Osteoblast (primary cell): ENCODE measurements around the gene CIAPIN1. TPM values are rescaled to one million over a fixed set of nuclear protein-coding genes. Genes with fewer than 3 reads are reported as not detected.

ENCODE experiments used
- DNase-seq: peaks from one replicate; pipeline ENCODE4 v3.0.0; 2011; ENCODE audit warnings: low spot score, mixed read lengths; ENCODE audit not compliant: insufficient read length; ENCODE audit errors: missing footprints
- H2AFZ ChIP-seq: 2 replicates; pipeline ENCODE4 v1.6.0; 2011; ENCODE audit warnings: mild to moderate bottlenecking, low read length
- H3K27ac ChIP-seq: 2 replicates; pipeline ENCODE4 v1.5.1; 2011; ENCODE audit warnings: mild to moderate bottlenecking, low read depth, low read length, moderate library complexity
- H3K27me3 ChIP-seq: 2 replicates; pipeline ENCODE4 v1.6.0; 2012; ENCODE audit warnings: mild to moderate bottlenecking, control low read depth, inconsistent platforms, low read length, moderate library complexity; ENCODE audit not compliant: insufficient read depth
- H3K36me3 ChIP-seq: 2 replicates; pipeline ENCODE4 v1.5.1; 2011; ENCODE audit warnings: mild to moderate bottlenecking, low read length, control low read depth, moderate library complexity; ENCODE audit not compliant: insufficient read depth
- H3K4me1 ChIP-seq: 2 replicates; pipeline ENCODE4 v1.5.1; 2011; ENCODE audit warnings: mild to moderate bottlenecking, low read length, control low read depth, moderate library complexity; ENCODE audit not compliant: insufficient read depth
- H3K4me2 ChIP-seq: 2 replicates; pipeline ENCODE4 v1.6.0; 2011; ENCODE audit warnings: mild to moderate bottlenecking, low read length; ENCODE audit not compliant: insufficient read depth
- H3K4me3 ChIP-seq: fragments of 200-600 bp; sonication (generic); 3 replicates; pipeline ENCODE4 v1.5.1; 2012; ENCODE audit warnings: mild to moderate bottlenecking, low read length, inconsistent platforms; ENCODE audit not compliant: insufficient read depth
- H3K79me2 ChIP-seq: 2 replicates; pipeline ENCODE4 v1.6.0; 2012; ENCODE audit warnings: mild to moderate bottlenecking, low read length, control low read depth, inconsistent platforms; ENCODE audit not compliant: insufficient read depth
- H3K9me3 ChIP-seq: 2 replicates; pipeline ENCODE4 v1.5.1; 2011; ENCODE audit warnings: low read depth, low read length, control low read depth
- H4K20me1 ChIP-seq: 2 replicates; pipeline ENCODE4 v1.6.0; 2012; ENCODE audit warnings: mild to moderate bottlenecking, low read length, control low read depth; ENCODE audit not compliant: insufficient read depth
- total RNA-seq: library from RNA; depleted of rRNA; stranded (reverse); fragments of >200 nt; gene quantifications from 2 replicates; pipeline ENCODE4 v1.2.3, GENCODE V29; 2012
- TF ChIP-seq, protein P1 (sequence below): IDR thresholded peaks from 2 replicates; pipeline ENCODE4 v1.5.1; 2011; ENCODE audit warnings: mild to moderate bottlenecking, low read depth, low read length, moderate library complexity; ENCODE audit errors: extremely low read depth

The CIAPIN1 gene
- total RNA-seq, 1 donor, result 39.8 TPM

DNA sequence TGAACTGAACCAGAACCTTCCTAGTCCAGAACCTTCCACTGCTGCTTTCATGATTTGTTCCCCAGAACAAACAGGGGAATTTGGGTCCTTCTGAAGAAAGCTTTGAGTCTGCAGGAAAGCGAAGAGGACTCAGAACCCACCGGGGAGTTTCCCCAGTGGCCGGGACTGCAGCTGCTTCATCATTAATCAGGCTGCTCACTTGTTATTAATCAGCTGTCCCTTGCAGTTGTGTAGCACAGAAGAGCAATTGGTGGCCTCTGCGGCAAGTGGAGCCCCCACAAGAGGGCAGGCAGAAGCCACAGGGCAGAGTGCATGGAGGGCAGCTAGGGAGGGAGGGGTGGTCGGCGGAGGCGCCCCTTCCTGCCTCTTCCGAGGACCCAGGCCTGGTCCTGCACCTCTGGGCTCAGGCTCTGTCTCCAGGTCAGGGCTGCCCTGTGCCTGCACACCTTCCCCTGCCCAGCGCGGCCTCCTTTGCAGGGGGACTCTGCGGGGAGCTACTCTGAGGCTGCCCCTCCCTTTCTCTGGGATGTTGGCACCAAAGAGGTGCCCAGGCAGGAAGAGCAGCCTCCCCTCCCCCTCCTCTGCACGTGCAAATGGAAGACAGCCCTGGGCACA lies 35.7 kb downstream of the CIAPIN1 start:
- TF ChIP-seq, protein P1, sequence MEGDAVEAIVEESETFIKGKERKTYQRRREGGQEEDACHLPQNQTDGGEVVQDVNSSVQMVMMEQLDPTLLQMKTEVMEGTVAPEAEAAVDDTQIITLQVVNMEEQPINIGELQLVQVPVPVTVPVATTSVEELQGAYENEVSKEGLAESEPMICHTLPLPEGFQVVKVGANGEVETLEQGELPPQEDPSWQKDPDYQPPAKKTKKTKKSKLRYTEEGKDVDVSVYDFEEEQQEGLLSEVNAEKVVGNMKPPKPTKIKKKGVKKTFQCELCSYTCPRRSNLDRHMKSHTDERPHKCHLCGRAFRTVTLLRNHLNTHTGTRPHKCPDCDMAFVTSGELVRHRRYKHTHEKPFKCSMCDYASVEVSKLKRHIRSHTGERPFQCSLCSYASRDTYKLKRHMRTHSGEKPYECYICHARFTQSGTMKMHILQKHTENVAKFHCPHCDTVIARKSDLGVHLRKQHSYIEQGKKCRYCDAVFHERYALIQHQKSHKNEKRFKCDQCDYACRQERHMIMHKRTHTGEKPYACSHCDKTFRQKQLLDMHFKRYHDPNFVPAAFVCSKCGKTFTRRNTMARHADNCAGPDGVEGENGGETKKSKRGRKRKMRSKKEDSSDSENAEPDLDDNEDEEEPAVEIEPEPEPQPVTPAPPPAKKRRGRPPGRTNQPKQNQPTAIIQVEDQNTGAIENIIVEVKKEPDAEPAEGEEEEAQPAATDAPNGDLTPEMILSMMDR, result no peak
- no peak overlapping the region for H3K27ac ChIP-seq
- no peak for DNase-seq
- H3K9me3 ChIP-seq, result no peaks in the 10 kb centered on the region
- peaks cover 6% of the 10 kb centered on the region for H3K27me3 ChIP-seq
- H3K4me2 ChIP-seq, result no peak overlapping the region
- no peaks in the 10 kb centered on the region for H3K4me1 ChIP-seq
- H4K20me1 ChIP-seq, result no peaks in the 10 kb centered on the region
- H3K79me2 ChIP-seq, result no peaks in the 10 kb centered on the region
- H2AFZ ChIP-seq, result no peak overlapping the region
- no peak overlapping the region for H3K4me3 ChIP-seq
- no peaks in the 10 kb centered on the region for H3K36me3 ChIP-seq

DNA sequence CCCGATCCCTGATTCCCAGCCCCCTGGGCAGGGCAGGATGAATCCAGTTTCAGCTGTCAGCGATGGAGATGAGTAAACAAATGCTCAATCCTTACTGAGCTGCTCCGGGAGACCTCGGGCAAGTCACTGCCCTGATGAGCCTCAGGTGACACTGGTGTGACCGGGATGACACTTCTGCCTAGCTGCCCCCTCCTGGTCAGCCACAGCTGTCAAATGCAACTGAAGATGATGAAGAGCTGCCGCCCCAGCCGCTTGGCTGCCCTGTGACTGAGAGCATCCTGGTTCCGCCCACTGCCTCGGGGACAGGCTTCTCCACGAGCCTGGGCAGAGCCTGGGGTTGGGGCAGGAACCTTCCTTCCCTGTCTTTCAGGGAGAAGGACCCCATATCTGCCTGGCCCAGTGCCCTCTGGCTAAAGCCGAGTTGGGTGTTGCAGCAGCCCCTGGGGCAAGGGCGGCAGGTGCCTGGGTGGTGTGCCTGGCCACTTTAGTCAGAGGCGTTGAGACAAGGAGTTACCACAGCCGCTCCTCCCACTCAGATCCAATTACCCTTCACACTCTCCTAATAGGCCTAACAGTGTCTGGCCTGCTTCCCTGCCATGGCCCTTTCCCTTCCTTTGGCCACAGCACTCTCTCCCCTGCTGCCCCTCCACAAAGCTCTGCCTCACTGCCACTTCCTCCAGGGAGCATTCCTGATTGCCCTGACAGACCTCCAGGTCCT lies 37.2 kb downstream of the CIAPIN1 start:
- TF ChIP-seq, protein P1, result no peak
- H2AFZ ChIP-seq, result no peak overlapping the region
- H3K4me1 ChIP-seq, result no peaks in the 10 kb centered on the region
- no peaks in the 10 kb centered on the region for H3K36me3 ChIP-seq
- H3K79me2 ChIP-seq, result no peaks in the 10 kb centered on the region
- H3K4me3 ChIP-seq, result no peak overlapping the region
- no peak overlapping the region for H3K27ac ChIP-seq
- DNase-seq, result no peak
- no peak overlapping the region for H3K4me2 ChIP-seq
- H4K20me1 ChIP-seq, result no peaks in the 10 kb centered on the region
- peaks cover 6% of the 10 kb centered on the region for H3K27me3 ChIP-seq
- H3K9me3 ChIP-seq, result no peaks in the 10 kb centered on the region

DNA sequence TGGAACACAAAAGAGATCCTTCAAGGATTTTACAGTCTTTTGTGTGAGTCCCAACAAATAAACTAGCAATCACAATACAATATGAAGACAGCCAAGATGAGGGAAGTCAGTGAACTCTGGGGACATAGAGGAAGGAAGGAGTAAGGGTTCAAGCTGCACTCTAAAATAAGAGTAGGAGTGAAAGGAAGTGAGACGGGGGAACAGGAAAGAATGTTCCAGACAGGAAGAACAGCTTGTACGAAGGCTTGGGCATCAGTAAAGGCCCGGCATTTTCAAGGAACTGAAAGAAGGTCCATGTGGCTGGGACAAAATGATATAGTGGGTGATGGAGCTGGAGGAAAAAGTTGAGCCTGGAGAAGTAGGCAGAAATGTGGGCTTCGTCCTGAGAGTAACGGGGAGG lies 38.1 kb downstream of the CIAPIN1 start:
- Histone ChIP-seq H3K27ac (no peak overlapping the region), H3K4me2 (no peak overlapping the region), H3K4me1 (no peaks in the 10 kb centered on the region), H3K9me3 (no peaks in the 10 kb centered on the region), H3K4me3 (no peak overlapping the region), H3K27me3 (peaks cover 6% of the 10 kb centered on the region), H2AFZ (no peak overlapping the region), H4K20me1 (no peaks in the 10 kb centered on the region), H3K36me3 (no peaks in the 10 kb centered on the region), H3K79me2 (no peaks in the 10 kb centered on the region)
- TF ChIP-seq, protein P1, result no peak
- DNase-seq, result no peak

DNA sequence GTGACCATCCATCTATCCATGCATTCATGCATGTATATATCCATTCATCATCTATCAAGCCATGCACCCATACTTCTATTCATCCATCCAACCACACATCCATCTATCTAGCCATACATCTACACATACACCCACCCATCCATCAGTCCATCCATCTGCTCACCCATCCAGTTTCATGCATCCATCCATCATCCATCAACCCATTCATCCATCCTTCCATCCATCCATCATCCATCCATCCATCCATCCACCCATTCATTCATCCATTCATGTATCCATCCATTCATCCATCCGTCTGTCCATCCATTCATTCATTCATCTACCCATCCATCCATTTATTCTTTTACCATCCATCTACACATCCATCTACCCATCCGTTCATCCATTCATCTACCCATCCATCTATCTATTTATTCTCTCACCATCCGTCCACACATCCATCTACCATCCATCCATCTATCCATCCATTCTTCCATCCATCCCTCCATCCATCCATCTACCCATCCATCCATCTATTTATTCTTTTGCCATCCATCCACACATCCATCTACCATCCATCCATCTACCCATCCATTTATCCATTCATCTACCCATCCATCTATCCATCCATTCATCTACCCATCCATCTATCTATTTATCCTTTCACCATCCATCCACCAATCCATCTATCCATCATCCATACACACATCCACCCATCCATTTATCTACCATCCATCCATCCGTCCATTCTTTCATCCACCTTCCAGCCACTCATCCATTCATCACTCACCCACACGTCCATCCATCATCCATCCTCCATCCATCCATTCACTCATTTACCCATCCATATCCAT lies 39.4 kb downstream of the CIAPIN1 start:
- DNase-seq, result no peak
- H3K9me3 ChIP-seq, result no peaks in the 10 kb centered on the region
- H3K27me3 ChIP-seq, result peaks cover 6% of the 10 kb centered on the region
- H2AFZ ChIP-seq, result no peak overlapping the region
- H4K20me1 ChIP-seq, result no peaks in the 10 kb centered on the region
- H3K27ac ChIP-seq, result no peak overlapping the region
- H3K36me3 ChIP-seq, result no peaks in the 10 kb centered on the region
- TF ChIP-seq, protein P1, result no peak
- no peaks in the 10 kb centered on the region for H3K4me1 ChIP-seq
- no peak overlapping the region for H3K4me3 ChIP-seq
- H3K79me2 ChIP-seq, result no peaks in the 10 kb centered on the region
- no peak overlapping the region for H3K4me2 ChIP-seq
